ENCODE measurements around the gene EMILIN3.

Gene EMILIN3

DNA sequence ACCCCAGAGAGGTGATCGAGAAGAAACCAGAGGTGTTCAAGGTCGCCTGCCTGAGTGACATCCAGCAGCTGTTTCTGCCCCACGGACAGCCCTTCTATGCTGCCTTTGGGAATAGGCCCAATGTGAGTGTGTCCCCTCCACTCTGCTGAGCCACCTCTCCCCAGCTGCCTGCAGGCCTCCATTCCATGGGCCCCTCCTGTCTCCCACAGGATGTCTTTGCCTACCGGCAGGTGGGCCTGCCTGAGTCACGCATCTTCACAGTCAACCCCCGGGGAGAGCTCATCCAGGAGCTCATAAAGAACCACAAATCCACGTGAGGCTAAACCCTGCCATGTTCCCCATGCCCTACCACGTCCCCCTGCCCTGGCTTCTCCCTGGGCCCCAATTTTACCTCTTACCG lies 8.4 kb downstream of the EMILIN3 start:
- no peak for ATAC-seq
- TF ChIP-seq PPARA (CRISPR knock-in tag; IDR thresholded peaks at IDR 0.05; ENCODE audit: borderline replicate concordance) (no peak), ISL1 (CRISPR knock-in tag; IDR thresholded peaks at IDR 0.05) (no peak), SNAI2 (CRISPR knock-in tag; IDR thresholded peaks at IDR 0.05) (no peak), ZNF8 (CRISPR knock-in tag; IDR thresholded peaks at IDR 0.05) (no peak)
- TF ChIP-seq, protein P1, sequence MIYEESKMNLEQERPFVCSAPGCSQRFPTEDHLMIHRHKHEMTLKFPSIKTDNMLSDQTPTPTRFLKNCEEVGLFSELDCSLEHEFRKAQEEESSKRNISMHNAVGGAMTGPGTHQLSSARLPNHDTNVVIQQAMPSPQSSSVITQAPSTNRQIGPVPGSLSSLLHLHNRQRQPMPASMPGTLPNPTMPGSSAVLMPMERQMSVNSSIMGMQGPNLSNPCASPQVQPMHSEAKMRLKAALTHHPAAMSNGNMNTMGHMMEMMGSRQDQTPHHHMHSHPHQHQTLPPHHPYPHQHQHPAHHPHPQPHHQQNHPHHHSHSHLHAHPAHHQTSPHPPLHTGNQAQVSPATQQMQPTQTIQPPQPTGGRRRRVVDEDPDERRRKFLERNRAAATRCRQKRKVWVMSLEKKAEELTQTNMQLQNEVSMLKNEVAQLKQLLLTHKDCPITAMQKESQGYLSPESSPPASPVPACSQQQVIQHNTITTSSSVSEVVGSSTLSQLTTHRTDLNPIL (CRISPR knock-in tag; IDR thresholded peaks at IDR 0.05; ENCODE audit: low read depth): no peak

DNA sequence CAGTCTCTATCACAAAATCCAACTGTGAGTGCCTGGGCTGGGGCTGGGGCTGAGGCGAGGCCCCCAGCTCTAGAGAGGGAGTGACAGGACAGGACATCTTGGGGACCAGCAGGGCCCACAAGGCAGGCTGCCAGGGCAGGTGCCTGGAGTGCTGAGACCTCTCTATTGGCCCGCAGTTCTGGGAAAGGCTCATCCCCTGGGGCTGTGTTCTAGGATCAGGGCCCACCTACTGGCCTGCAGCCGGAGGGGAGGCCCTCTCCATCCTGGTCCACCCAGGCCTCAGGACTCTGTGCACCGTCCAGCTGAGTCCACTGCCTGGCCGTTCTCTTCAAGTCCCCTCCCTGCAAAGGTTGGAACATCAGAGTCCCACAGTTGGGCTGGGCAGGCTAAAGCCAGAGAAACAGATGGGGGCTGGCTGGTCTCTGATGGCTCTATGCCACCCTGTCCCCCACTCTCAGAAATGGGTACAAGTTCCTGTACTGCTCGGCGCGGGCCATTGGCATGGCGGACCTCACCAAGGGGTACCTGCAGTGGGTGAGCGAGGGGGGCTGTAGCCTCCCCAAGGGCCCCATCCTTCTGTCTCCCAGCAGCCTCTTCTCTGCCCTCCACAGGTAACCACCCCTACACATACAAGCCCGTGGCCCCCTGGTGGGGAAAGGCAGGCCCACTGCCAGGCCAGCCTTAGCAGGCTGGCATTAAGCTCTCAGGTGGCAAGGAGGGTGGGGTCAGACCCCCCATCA lies 9.0 kb downstream of the EMILIN3 start:
- TF ChIP-seq, protein P2, sequence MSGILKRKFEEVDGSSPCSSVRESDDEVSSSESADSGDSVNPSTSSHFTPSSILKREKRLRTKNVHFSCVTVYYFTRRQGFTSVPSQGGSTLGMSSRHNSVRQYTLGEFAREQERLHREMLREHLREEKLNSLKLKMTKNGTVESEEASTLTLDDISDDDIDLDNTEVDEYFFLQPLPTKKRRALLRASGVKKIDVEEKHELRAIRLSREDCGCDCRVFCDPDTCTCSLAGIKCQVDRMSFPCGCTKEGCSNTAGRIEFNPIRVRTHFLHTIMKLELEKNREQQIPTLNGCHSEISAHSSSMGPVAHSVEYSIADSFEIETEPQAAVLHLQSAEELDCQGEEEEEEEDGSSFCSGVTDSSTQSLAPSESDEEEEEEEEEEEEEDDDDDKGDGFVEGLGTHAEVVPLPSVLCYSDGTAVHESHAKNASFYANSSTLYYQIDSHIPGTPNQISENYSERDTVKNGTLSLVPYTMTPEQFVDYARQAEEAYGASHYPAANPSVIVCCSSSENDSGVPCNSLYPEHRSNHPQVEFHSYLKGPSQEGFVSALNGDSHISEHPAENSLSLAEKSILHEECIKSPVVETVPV (CRISPR knock-in tag; IDR thresholded peaks at IDR 0.05): no peak
- TF ChIP-seq ZFP3 (CRISPR knock-in tag; IDR thresholded peaks at IDR 0.05) (no peak), TOX (CRISPR knock-in tag; IDR thresholded peaks at IDR 0.05; ENCODE audit: borderline replicate concordance) (no peak), ZFP30 (CRISPR knock-in tag; IDR thresholded peaks at IDR 0.05) (no peak), TCF4 (CRISPR knock-in tag; IDR thresholded peaks at IDR 0.05; ENCODE audit: borderline replicate concordance) (no peak), OSR1 (CRISPR knock-in tag; IDR thresholded peaks at IDR 0.05) (no peak), ISL1 (CRISPR knock-in tag; IDR thresholded peaks at IDR 0.05) (no peak), BACH2 (CRISPR knock-in tag; IDR thresholded peaks at IDR 0.05; ENCODE audit: borderline replicate concordance) (no peak), ESRRG (CRISPR knock-in tag; IDR thresholded peaks at IDR 0.05) (no peak)
- TF ChIP-seq, protein P3, sequence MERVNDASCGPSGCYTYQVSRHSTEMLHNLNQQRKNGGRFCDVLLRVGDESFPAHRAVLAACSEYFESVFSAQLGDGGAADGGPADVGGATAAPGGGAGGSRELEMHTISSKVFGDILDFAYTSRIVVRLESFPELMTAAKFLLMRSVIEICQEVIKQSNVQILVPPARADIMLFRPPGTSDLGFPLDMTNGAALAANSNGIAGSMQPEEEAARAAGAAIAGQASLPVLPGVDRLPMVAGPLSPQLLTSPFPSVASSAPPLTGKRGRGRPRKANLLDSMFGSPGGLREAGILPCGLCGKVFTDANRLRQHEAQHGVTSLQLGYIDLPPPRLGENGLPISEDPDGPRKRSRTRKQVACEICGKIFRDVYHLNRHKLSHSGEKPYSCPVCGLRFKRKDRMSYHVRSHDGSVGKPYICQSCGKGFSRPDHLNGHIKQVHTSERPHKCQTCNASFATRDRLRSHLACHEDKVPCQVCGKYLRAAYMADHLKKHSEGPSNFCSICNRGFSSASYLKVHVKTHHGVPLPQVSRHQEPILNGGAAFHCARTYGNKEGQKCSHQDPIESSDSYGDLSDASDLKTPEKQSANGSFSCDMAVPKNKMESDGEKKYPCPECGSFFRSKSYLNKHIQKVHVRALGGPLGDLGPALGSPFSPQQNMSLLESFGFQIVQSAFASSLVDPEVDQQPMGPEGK (CRISPR knock-in tag; IDR thresholded peaks at IDR 0.05; ENCODE audit: borderline replicate concordance): no peak
- TF ChIP-seq, protein P1 (CRISPR knock-in tag; IDR thresholded peaks at IDR 0.05; ENCODE audit: low read depth): no peak
- ATAC-seq: no peak

DNA sequence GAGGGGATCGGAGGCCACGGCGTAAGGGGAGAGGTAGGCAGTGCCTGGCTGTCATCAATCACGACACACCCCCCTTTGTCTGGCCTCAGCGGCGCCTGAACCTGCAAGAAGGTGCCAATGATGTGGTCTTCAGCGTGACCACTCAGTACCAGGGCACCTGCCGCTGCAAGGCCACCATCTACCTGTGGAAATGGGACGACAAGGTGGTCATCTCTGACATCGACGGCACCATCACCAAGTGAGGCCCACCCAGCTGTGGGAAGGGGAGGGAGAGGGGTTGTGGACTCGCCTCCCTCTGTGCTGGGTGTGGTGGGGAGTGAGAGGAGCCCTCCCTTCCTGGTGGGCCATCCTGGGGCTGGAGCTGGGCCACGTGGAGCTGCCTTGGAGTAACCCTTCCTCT lies 9.7 kb downstream of the EMILIN3 start:
- no peak for TF ChIP-seq ZNF70 (CRISPR knock-in tag; IDR thresholded peaks at IDR 0.05)
- no peak for TF ChIP-seq SNAI2 (CRISPR knock-in tag; IDR thresholded peaks at IDR 0.05)
- TF ChIP-seq, protein P4, sequence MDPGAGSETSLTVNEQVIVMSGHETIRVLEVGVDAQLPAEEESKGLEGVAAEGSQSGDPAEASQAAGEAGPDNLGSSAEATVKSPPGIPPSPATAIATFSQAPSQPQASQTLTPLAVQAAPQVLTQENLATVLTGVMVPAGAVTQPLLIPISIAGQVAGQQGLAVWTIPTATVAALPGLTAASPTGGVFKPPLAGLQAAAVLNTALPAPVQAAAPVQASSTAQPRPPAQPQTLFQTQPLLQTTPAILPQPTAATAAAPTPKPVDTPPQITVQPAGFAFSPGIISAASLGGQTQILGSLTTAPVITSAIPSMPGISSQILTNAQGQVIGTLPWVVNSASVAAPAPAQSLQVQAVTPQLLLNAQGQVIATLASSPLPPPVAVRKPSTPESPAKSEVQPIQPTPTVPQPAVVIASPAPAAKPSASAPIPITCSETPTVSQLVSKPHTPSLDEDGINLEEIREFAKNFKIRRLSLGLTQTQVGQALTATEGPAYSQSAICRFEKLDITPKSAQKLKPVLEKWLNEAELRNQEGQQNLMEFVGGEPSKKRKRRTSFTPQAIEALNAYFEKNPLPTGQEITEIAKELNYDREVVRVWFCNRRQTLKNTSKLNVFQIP (CRISPR knock-in tag; IDR thresholded peaks at IDR 0.05; ENCODE audit: borderline replicate concordance, low read depth): no peak
- TF ChIP-seq ZFP3 (CRISPR knock-in tag; IDR thresholded peaks at IDR 0.05): no peak
- TF ChIP-seq, protein P5, sequence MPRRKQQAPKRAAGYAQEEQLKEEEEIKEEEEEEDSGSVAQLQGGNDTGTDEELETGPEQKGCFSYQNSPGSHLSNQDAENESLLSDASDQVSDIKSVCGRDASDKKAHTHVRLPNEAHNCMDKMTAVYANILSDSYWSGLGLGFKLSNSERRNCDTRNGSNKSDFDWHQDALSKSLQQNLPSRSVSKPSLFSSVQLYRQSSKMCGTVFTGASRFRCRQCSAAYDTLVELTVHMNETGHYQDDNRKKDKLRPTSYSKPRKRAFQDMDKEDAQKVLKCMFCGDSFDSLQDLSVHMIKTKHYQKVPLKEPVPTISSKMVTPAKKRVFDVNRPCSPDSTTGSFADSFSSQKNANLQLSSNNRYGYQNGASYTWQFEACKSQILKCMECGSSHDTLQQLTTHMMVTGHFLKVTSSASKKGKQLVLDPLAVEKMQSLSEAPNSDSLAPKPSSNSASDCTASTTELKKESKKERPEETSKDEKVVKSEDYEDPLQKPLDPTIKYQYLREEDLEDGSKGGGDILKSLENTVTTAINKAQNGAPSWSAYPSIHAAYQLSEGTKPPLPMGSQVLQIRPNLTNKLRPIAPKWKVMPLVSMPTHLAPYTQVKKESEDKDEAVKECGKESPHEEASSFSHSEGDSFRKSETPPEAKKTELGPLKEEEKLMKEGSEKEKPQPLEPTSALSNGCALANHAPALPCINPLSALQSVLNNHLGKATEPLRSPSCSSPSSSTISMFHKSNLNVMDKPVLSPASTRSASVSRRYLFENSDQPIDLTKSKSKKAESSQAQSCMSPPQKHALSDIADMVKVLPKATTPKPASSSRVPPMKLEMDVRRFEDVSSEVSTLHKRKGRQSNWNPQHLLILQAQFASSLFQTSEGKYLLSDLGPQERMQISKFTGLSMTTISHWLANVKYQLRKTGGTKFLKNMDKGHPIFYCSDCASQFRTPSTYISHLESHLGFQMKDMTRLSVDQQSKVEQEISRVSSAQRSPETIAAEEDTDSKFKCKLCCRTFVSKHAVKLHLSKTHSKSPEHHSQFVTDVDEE (CRISPR knock-in tag; IDR thresholded peaks at IDR 0.05): no peak
- TF ChIP-seq RARB (CRISPR knock-in tag; IDR thresholded peaks at IDR 0.05): no peak
- TF ChIP-seq TOX (CRISPR knock-in tag; IDR thresholded peaks at IDR 0.05; ENCODE audit: borderline replicate concordance): no peak
- no peak for TF ChIP-seq PPARA (CRISPR knock-in tag; IDR thresholded peaks at IDR 0.05; ENCODE audit: borderline replicate concordance)
- no peak for TF ChIP-seq ZNF565 (CRISPR knock-in tag; conservative IDR thresholded peaks at IDR 0.05; ENCODE audit: low read depth)
- ATAC-seq: no peak
